HG03558 (cell line): ENCODE measurements around the gene DLG5.

ENCODE experiments used
- ATAC-seq: cut with Tn5 transposase; IDR thresholded peaks from one replicate; pipeline ENCODE4 v1.9.1; 2021; ENCODE audit warnings: moderate number of reproducible peaks; ENCODE audit not compliant: unreplicated experiment; ENCODE audit errors: extremely low read depth

DLG5 gene

GRCh38 chr10:77872151-77872946, 54.2 kb downstream of the DLG5 start:
- no peak for ATAC-seq

GRCh38 chr10:77869626-77870420, 56.7 kb downstream of the DLG5 start:
- no peak for ATAC-seq

DNA sequence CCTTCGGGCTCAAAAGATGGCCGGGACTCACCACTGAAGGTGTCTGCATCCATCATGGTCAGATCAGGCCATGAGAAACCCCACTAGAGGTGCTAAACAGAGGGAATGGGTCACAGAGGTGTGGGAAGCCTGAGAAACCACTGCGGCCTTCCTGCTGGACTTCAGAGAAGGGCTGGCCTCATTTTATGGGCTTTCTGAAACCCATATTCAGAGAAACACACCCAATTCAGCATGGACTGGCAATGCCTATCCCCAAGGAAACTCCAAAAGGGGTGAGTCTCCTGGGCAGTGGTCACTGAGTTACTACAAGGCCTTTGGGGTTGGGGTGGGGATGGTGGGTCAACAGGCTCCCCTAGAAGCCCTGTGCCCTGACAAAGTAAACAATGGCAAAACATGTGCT, 58.0 kb downstream of the DLG5 start:
- ATAC-seq, result no peak

DNA sequence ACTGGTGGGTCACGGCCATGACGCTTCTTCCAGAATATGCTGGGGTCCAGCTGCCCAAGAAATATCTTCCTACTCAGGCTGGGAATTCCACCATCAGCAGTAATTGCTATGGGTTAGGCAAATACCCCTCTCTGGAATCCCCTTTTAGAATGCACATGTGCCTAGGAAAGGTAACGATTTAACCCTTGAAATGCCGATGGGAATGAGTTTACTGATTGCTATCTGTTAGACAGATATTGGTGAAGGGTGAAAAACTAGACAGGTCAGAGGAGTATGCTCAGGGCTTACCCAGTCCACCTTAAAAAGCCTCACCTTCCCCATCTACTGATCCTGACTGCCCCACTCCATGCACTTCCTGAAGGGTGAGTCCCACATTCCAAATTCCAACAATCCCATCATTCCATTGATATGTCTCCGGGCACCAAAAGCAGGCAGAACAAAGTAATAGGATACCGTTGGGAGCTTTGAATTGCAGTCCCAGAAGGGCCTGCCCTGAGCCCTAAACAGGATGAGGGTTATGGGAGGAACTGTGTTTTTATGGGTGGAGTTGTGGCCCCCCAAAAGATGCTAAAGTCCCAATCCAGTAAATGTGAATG, 59.3 kb downstream of the DLG5 start:
- no peak for ATAC-seq

DNA sequence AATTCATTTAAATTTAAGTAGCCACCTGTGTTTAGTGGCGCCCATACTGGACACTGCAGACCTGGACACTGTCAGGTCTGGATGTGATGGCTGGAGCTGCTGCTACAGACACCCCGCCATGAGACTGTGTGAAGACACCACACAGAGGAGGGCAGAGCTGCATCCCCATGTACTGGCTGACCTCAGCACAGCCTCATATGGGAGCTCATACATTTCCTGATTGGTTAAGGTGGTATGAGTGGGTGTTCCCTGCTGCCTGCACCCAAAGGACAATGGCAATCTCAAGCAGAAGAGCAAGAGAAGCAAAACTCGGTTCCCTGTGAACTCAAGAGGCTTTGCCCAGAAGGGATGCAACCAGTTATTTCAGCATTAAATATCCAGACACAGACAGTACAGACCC, 60.0 kb downstream of the DLG5 start:
- ATAC-seq, result no peak

DNA sequence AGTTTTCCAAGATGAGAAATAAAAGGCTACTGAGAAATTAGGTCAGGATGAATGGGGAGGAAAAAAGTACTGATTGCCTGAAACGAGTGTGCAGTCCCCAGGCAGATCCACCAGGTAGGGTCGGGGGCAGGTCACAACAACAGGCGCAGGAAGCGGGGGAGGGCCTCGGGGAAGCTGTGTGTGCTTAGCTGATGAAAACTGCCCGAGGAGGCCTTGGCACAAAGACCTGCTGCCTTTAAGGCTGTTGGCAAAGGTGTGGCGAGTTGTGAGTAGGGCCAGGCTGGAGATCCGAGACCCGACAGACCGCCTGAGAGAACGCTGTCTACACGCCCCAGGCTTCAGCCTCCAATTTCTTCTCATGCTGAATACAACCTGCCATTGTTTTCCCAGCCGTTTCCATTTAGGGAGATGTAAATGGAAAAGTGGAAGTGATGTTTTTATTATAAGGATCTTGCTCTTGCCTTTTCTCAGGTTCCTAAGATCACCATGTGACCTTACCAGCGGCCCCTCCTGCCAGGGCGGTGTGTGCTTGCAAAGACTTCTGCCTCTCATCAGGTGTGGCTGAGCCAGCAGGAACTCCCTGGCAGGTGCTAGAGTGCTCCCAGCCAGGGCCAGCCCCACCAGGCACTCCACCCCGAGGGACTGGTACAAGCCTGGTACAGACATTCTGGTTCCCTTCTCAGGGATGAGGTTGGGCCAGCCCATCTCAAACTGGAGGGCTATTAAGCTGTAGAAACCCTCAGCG, 60.8 kb downstream of the DLG5 start:
- no peak for ATAC-seq

- ATAC-seq, result no peak
Measured at GRCh38 chr10:77864151-77864851, 62.3 kb downstream of the DLG5 start.

DNA sequence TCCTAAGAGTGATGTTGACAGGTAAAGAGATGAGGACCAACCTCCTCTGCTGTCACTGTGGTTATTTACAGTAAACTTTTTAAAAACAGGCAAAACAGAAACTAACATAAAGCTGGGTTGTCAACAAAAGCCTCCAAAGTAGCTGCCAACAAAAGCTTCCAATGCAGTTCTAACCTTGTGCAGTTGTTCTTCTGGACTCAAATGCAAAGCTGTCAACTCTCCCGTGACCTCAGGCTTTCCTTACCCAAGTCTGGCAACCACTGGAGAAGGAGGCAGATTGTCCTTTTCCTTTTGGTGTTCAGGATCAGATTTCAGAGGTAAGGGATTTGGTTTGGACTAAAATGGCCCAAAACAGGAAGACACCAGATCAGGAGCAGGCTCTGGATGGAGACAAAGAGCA, 63.1 kb downstream of the DLG5 start:
- ATAC-seq, result no peak

DNA sequence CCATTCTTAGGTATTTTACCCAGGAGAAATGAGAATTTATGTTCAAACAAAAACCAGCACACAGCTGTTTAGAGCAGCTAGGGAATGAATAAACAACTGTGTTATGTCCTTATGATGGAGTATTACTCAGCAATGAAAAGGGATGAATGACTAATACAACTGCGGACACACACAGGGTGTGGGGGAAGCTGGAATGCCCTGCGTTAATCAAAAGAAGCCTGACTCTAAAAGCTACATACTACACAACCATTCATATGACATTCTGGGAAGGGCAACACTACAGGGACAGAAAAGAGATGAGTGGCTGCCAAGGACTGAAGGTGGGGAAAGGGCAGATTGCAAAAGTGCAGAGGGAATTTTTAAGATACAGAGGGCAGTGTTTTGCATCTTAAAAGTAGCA, 64.0 kb downstream of the DLG5 start:
- ATAC-seq, result no peak

DNA sequence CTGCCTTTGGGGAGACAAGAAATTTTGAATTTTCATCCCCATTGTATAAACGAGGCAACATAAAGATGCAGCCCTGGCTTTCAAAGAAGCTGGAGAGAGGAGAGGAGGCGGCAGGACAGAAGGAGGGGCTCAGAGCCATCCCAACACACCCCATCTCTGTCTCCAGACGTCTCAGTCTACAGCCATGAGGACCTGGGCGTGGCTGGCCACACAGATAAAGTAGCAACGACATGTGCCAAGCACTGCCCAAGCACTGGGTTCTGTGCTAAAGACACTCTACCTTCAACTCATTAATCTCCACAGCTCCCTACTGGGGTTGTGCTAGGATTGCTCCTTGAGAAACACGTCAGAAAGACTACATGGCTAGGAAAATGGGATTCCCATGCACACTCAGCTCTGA, 65.2 kb downstream of the DLG5 start:
- no peak for ATAC-seq

DNA sequence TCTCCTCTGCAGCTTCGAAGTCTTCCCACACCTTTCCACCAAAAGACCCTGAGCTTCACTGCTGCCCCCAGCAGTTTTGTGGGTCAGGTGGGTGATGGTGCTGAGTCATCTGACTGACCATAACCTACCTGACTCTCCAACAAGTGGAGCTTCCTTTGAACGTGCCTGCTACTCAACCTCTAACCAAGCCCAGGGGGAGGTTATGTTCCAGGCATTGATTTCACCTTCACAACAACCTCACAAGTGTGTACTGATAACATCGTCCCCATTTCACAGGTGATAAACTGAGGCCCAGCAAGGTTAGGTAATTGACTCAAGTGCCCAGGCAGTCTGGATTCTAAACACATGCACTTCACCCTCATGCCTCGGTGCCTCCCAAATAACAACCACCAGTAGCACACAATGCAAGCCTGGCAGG, 66.7 kb downstream of the DLG5 start:
- no peak for ATAC-seq

GRCh38 chr10:77859200-77859864, 67.2 kb downstream of the DLG5 start:
- no peak for ATAC-seq

- ATAC-seq, result no peak
Measured at GRCh38 chr10:77857272-77857671, 69.3 kb downstream of the DLG5 start.

DNA sequence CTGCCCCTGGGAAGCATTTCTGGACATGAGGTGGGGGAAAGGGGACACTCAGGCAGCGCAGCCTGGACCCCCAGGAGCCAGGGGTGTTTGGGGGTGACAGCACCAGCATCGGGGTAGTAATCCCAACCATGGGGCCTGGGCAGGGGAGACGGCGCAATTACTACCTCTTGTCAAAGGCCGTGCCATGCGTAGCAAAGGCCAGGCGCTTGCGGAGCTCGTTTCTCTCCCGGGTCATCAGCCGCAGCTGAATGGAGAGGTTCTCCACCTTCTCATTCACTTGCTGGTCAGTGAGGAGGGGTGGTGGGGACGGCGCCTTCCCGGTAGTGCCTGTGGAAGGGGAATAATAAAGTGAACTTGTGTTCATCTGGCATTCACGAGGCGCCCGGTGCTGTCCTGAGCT, 70.0 kb downstream of the DLG5 start:
- ATAC-seq, result no peak

- no peak for ATAC-seq
Measured at GRCh38 chr10:77855404-77856155, 71.0 kb downstream of the DLG5 start.

DNA sequence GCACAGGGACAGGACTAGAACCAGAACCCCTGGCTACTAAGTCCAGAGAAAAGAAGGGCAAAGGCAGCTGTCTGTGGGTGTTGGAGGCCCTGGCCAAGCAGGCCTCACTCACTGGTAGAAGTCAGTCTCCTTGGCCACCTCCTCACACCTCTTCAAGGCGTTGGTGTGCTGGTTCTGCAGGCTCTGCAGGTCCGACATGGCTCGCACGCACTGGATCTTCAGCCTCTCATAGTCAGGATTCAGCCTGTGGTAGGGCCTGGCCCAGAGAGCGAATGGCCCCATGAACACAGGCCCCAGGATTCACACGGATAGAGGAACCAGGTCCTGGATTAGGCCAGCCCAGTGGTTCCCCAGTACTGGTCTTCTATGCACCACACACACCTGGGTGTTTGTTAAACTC, 72.4 kb downstream of the DLG5 start:
- ATAC-seq, result no peak

DNA sequence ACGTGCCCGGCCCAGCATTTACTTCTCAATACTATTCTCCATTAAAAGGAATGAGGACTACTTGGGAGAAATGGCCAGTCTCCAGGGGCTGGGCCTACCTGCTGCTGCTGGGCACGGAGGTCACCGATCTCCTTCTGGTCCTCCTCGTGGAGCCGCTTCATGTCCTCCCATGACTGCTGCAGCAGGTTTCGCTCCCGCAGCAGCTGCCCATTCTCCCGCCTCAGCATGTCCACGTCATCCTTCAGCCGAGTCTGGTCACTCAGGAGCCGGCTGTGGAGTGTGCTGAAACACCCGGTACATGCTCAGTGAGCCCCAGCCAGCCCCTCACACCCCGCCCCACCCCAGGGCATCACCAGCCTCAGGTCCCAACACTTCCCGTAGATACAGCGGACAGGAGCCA, 73.3 kb downstream of the DLG5 start:
- no peak for ATAC-seq

DNA sequence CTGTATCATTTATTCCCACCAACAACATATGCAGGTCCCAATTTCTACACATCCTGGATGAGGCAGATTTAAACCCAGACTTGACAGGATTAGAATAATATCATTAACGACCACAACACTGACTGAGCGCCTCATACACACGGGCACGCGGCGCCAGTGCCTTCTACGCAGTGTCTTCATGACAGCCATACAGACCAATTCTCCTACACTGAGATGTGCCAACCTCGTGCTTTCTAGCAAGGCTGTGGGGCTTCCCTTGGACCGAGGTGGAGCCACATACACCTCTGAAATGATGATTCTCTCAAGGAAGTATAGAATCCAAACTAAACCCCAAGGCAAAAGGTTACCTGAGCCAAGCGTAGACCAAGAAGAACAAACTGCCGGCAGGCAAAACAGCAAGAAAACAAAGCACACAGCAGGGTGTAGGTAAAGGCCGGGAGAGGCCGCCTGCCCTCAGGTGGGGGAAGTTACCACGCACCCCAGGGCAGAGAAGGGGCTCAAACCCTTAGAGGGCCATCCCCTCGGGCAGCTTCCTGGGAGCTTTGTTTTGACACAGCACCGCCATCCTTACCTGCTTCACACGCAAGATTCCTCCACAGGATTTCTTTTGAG, 75.8 kb downstream of the DLG5 start:
- ATAC-seq, result no peak
